Astrocyte (in vitro differentiated cells and primary cell): ENCODE results near the gene MYO1E. TPM values are rescaled to one million over a fixed set of nuclear protein-coding genes. Genes with fewer than 3 reads are reported as not detected.

Experiments
- DNase-seq: peaks from one replicate; pipeline ENCODE4 v3.0.0-alpha.2; 2010; ENCODE audit warnings: low read depth
- FAIRE-seq: peaks from 2 replicates; lab custom pipeline; 2011; peaks lifted over from hg19 to GRCh38; lab: Jason Lieb, UNC
- H2AFZ ChIP-seq: 2 replicates; pipeline ENCODE4 v1.6.0; 2012; ENCODE audit warnings: low read depth, low read length, inconsistent platforms
- H3K27ac ChIP-seq: 2 replicates; pipeline ENCODE4 v1.5.1; 2011; ENCODE audit warnings: low read depth, low read length, inconsistent platforms
- H3K27me3 ChIP-seq: 2 replicates; pipeline ENCODE4 v1.6.0; 2011; ENCODE audit warnings: low read length, inconsistent platforms; ENCODE audit not compliant: insufficient read depth
- H3K36me3 ChIP-seq: 2 replicates; pipeline ENCODE4 v1.5.1; 2011; ENCODE audit warnings: low read length, inconsistent platforms; ENCODE audit not compliant: insufficient read depth
- H3K4me1 ChIP-seq: 2 replicates; pipeline ENCODE4 v1.5.1; 2011; ENCODE audit warnings: low read length, inconsistent platforms; ENCODE audit not compliant: insufficient read depth
- H3K4me2 ChIP-seq: 2 replicates; pipeline ENCODE4 v1.6.0; 2012; ENCODE audit warnings: low read length, inconsistent platforms
- H3K4me3 ChIP-seq: 2 replicates; pipeline ENCODE4 v1.5.1; 2011; ENCODE audit warnings: low read depth, mild to moderate bottlenecking, low read length, inconsistent platforms; ENCODE audit not compliant: insufficient read depth
- H3K79me2 ChIP-seq: 2 replicates; pipeline ENCODE4 v1.6.0; 2012; ENCODE audit warnings: mild to moderate bottlenecking, low read length, inconsistent platforms; ENCODE audit not compliant: insufficient read depth
- H3K9ac ChIP-seq: 2 replicates; pipeline ENCODE4 v1.6.0; 2012; ENCODE audit warnings: mild to moderate bottlenecking, low read length, inconsistent platforms
- H3K9me3 ChIP-seq: 2 replicates; pipeline ENCODE4 v1.5.1; 2012; ENCODE audit warnings: low read depth, mild to moderate bottlenecking, low read length, inconsistent platforms; ENCODE audit not compliant: insufficient read depth
- H4K20me1 ChIP-seq: 2 replicates; pipeline ENCODE4 v1.6.0; 2012; ENCODE audit warnings: low read length, inconsistent platforms; ENCODE audit not compliant: insufficient read depth
- H3K27ac Mint-ChIP-seq: one replicate; pipeline ENCODE4 v1.8.0; 2021; ENCODE audit warnings: mild to moderate bottlenecking, mixed read lengths; ENCODE audit not compliant: unreplicated experiment
- H3K27me3 Mint-ChIP-seq: one replicate; pipeline ENCODE4 v1.8.0; 2021; ENCODE audit warnings: low read depth, mixed read lengths; ENCODE audit not compliant: unreplicated experiment
- H3K36me3 Mint-ChIP-seq: one replicate; pipeline ENCODE4 v1.8.0; 2021; ENCODE audit warnings: low read depth, mixed read lengths; ENCODE audit not compliant: unreplicated experiment
- H3K4me1 Mint-ChIP-seq: one replicate; pipeline ENCODE4 v1.8.0; 2021; ENCODE audit warnings: low read depth, mixed read lengths; ENCODE audit not compliant: unreplicated experiment
- H3K4me3 Mint-ChIP-seq: one replicate; pipeline ENCODE4 v1.8.0; 2021; ENCODE audit warnings: mild to moderate bottlenecking, moderate library complexity, mixed read lengths; ENCODE audit not compliant: unreplicated experiment
- H3K9me3 Mint-ChIP-seq: one replicate; pipeline ENCODE4 v1.8.0; 2021; ENCODE audit warnings: mild to moderate bottlenecking, mixed read lengths; ENCODE audit not compliant: unreplicated experiment
- CTCF ChIP-seq: IDR thresholded peaks from 2 replicates; pipeline ENCODE4 v1.5.1; 2011; ENCODE audit warnings: low read depth, mild to moderate bottlenecking, inconsistent platforms, low read length, moderate library complexity; ENCODE audit not compliant: insufficient read depth
- EZH2 ChIP-seq: IDR thresholded peaks from 2 replicates; pipeline ENCODE4 v1.6.1; 2012; ENCODE audit warnings: mild to moderate bottlenecking, low read length, inconsistent platforms; ENCODE audit not compliant: insufficient read depth
- total RNA-seq: library from RNA; stranded (reverse); gene quantifications from 2 replicates; pipeline ENCODE4 v1.2.1, GENCODE V29; 2021

Gene MYO1E
- total RNA-seq, 1 donor from 2014 or later: 227 TPM

- no peaks in the 10 kb centered on the region for H3K27me3 Mint-ChIP-seq
- DNase-seq (no peak), FAIRE-seq (no peak)
- peaks cover 2% of the 10 kb centered on the region for H3K9me3 Mint-ChIP-seq
- no peak overlapping the region for H3K4me3 ChIP-seq
- H3K27ac ChIP-seq: no peak overlapping the region
- no peak for TF ChIP-seq CTCF
- no peak for TF ChIP-seq EZH2
- peaks cover 7% of the 10 kb centered on the region for H3K4me1 Mint-ChIP-seq
- peaks cover 14% of the 10 kb centered on the region for H3K4me1 ChIP-seq
- H3K36me3 Mint-ChIP-seq: peaks cover 35% of the 10 kb centered on the region
- H3K4me2 ChIP-seq: no peak overlapping the region
- no peaks in the 10 kb centered on the region for H3K27me3 ChIP-seq
- no peak overlapping the region for H3K4me3 Mint-ChIP-seq
- H3K36me3 ChIP-seq: peaks cover 42% of the 10 kb centered on the region
- no peak overlapping the region for H3K27ac Mint-ChIP-seq
- no peaks in the 10 kb centered on the region for H3K79me2 ChIP-seq
- no peaks in the 10 kb centered on the region for H4K20me1 ChIP-seq
- no peak overlapping the region for H2AFZ ChIP-seq
- H3K9ac ChIP-seq: no peak overlapping the region
- H3K9me3 ChIP-seq: no peaks in the 10 kb centered on the region
These were observed 154.7 kb downstream of the MYO1E start for GRCh38 chr15:59217876-59218498.

DNA sequence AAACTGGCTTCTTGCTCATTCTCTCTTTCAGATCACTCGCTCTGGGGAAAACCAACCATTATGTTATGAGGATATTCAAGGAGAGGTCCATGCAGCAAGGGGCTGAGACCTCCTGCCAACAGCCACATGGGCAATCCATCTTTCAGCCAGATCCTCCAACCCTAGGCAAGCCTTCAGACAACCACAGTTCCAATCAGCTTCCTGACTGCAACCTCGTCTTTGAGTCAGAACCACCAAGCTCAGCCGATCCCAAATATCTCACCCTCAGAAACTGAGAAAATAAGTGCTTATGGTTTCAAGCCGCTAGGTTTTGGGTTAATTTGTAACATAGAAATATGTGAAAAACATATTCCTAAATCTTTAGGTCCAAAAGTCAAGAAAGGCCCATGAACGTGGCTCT is 155.8 kb downstream of the MYO1E start:
- Histone ChIP-seq H2AFZ (no peak overlapping the region), H3K4me3 (no peak overlapping the region), H3K4me2 (no peak overlapping the region), H3K27me3 (no peaks in the 10 kb centered on the region), H3K9me3 (no peaks in the 10 kb centered on the region), H3K36me3 (peaks cover 40% of the 10 kb centered on the region), H4K20me1 (no peaks in the 10 kb centered on the region), H3K4me1 (peaks cover 7% of the 10 kb centered on the region), H3K79me2 (no peaks in the 10 kb centered on the region), H3K27ac (no peak overlapping the region), H3K9ac (no peak overlapping the region)
- Mint-ChIP-seq H3K27me3 (no peaks in the 10 kb centered on the region), H3K9me3 (peaks cover 2% of the 10 kb centered on the region), H3K4me3 (no peak overlapping the region), H3K4me1 (peaks cover 5% of the 10 kb centered on the region), H3K36me3 (peaks cover 31% of the 10 kb centered on the region), H3K27ac (no peak overlapping the region)
- no peak for TF ChIP-seq EZH2
- TF ChIP-seq CTCF: no peak
- FAIRE-seq (no peak), DNase-seq (no peak)

DNA sequence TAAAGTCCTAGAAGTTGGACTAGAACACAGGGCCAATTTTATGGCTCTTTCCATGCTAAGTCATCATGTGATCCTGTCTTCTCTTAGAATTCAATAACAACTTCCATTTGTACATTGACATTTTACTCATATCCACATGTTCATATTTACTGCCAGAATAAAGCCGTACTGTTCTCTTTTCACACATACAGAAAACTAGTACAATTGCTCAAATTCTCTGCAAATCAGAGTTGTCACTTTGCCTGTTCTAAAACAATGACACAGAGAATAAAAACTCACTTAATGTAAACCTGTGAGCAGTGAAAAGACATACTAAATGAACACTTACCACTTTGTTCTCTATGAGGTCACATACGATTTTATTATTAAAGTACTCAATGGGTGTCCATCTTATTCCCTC is 162.5 kb downstream of the MYO1E start:
- Histone ChIP-seq H3K27me3 (no peaks in the 10 kb centered on the region), H3K79me2 (no peaks in the 10 kb centered on the region), H2AFZ (no peak overlapping the region), H3K4me3 (no peak overlapping the region), H3K27ac (no peak overlapping the region), H4K20me1 (no peaks in the 10 kb centered on the region), H3K4me1 (no peaks in the 10 kb centered on the region), H3K36me3 (peaks cover 48% of the 10 kb centered on the region), H3K4me2 (no peak overlapping the region), H3K9me3 (no peaks in the 10 kb centered on the region), H3K9ac (no peak overlapping the region)
- no peak overlapping the region for H3K4me3 Mint-ChIP-seq
- FAIRE-seq (no peak), DNase-seq (no peak)
- no peaks in the 10 kb centered on the region for H3K4me1 Mint-ChIP-seq
- no peak for TF ChIP-seq EZH2
- no peak for TF ChIP-seq CTCF
- no peak overlapping the region for H3K27ac Mint-ChIP-seq
- H3K36me3 Mint-ChIP-seq: peaks cover 37% of the 10 kb centered on the region
- H3K27me3 Mint-ChIP-seq: no peaks in the 10 kb centered on the region
- no peaks in the 10 kb centered on the region for H3K9me3 Mint-ChIP-seq
